A549 treated with CpdA at 1 μM for 4 hours (cell line): ENCODE data around the gene PYURF. TPM values are rescaled to one million over a fixed set of nuclear protein-coding genes. Genes with fewer than 3 reads are reported as not detected.

ENCODE experiments used
- total RNA-seq: library from RNA; stranded (reverse); fragments of 200-300 nt; extraction: Qiagen RNA extraction; gene quantifications from 5 replicates; pipeline ENCODE4 v1.2.3, GENCODE V29; 2022; ENCODE audit warnings: low read depth

PYURF gene
- 68.4 to 81.3 TPM (median 76.5 TPM) in 5 replicates for total RNA-seq

GRCh38 chr4:88523325-88524129 is at the start of gene PYURF:
Gene PYURF, minus strand, starts transcription at chr4:88523776. Its CDS starts 76 bp downstream, at chr4:88523700.

Other genes starting within 250 kb of the PYURF start
- 0.67 to 1.5 TPM (median 0.87 TPM) in 5 replicates for gene PPM1K, start 239.2 kb downstream of the PYURF start, total RNA-seq
- gene HERC6, start 144.9 kb downstream of the PYURF start, total RNA-seq = 2.8 to 6.2 TPM (median 3.2 TPM) in 5 replicates
- gene HERC5, start 66.7 kb downstream of the PYURF start, total RNA-seq = 3.8 to 5.4 TPM (median 4.2 TPM) in 5 replicates
- gene HERC3, start 68.7 kb upstream of the PYURF start, total RNA-seq = 4.2 to 7.5 TPM (median 5.3 TPM) in 5 replicates
- 1.6 to 2.5 TPM (median 1.9 TPM) in 5 replicates for gene NAP1L5, start 174.1 kb upstream of the PYURF start, total RNA-seq